ENCODE results near the gene SMAD2.

Gene SMAD2

DNA sequence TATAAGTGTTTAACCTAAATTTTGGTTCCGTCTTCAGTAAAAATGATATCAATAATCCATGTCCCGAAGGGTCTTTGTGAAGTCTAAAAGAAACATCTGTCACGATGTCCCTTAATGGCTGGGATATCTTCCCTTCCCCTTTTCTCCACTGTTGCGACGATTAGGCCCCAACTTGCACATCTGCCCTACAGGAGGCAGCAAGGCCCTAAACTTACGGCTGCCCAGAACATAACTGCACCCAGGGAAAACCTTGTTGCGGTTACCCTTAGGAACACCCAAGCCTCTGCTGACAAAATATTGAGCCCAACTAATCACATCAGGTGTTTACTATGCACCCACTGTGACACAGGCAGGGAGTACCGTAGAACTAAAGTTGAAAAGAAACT, 1.3 kb upstream of the SMAD2 start:
- DNase-seq, result peak in 1 of 2 donors; percentile 60

DNA sequence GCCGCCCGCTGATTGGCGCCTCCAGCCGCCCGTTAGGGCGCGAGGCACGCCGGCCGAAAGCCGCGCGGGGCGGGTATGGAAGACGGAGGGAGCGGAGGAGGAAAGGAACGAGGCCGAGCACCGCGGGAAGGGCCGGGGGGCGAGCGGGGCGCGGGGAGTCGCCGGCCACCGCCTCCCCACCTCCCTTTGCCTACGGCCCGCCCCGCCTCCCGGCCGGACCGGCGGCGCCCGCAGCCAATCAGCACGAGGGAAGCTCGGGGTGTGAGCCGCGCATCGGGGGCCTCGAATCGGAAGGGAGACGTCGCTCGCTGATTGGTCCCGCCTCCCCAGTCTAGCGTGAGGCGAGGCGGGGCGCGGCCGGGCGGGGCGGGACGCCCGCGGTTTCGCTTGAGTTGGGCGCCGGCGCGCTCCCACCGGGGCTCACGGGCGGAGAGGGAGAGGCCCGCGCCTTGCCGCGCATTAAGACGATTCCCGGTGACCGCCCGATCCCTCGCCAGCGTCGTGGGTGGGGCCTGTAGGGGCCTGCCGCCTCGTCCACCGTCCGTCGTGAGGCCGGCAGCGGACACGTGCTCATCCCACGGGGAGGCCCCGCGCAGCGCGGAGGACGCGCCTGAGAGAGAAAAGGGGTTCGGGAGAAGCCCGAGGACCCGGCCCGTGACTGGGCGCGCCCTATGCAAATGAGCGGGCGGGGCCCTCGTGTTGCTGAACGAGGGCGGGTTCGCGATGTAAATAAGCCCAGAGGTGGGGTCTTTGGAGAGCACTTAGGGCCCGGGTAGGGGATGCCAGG, 665 bp upstream of the SMAD2 start:
- peak; percentile 74 to 97 for DNase-seq

DNA sequence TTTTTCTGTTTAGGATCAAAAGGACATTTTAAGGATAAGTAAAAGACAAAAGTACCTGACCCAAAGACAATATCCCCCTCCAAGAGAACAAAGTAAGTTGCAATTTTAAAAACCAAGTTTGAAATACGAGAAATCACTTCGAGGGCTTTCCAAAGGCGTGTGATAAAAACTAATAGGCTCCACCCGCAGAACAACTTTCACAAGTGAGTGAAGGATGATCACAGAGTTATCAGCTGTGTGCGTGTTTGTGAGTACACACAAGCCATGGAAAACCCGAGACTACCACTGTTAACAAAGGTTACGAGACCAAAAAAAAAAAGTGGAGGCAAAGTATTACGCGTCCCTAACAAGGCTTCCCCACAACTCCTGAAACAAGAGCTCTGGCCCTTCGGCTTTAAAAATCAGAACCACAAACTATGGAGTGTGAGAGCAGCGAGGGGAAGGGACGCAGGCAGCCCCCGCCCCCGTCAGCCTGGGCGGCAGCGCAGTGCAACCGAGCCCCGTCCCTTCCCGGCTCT, 719 bp downstream of the SMAD2 start:
- DNase-seq, result no peak

DNA sequence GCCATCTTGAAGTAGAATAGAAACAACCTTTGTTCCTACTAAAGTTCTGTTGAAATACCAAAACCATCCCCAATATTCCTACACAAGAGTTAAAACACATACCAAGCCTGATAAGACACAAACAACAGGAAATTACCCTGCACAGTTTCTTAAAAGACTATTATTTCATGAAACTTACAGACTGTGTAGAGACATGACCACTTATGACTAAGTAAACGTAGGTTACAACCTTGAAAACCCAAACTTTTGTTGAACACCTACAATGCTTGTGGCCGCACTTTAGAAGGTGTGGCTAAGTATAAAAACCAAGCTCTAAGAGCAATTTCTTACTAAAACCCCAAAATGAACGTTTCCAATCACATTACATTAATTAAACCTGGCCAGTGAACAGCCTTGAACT, 2.0 kb downstream of the SMAD2 start:
- no peak for DNase-seq

DNA sequence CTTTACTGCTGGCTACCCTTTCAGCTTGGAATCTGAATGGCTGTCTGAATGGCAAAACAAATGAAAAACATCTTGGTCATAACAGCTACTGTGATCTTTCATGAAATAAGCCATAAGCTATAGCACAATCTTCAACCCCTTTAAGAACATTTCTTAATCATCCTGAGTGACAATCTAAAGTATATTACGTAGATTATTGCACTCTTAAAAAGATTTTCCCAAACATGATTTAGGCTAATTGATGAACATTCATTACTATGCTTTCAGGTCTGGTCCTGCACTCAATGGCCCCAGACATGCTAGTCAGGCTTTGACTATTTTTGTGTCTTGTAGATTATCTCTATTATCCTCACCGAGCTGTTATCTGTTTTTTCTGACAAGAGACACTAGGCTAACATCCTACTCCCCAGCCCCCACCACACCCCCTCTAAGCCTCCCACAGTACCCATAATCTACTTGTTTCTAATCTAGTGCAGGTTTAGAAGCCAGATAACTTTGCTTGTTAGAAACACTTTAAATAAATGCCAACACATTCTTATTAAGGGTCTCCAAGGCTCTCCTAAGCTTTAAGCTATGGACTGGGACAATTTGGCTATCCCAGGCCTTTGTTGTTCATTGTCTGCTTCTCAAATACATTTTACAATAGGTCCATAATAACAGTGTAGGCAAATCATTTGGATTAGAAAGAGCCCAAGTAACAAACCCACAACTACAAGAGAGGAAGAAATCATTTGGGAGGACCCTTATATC, 4.2 kb downstream of the SMAD2 start:
- no peak for DNase-seq

DNA sequence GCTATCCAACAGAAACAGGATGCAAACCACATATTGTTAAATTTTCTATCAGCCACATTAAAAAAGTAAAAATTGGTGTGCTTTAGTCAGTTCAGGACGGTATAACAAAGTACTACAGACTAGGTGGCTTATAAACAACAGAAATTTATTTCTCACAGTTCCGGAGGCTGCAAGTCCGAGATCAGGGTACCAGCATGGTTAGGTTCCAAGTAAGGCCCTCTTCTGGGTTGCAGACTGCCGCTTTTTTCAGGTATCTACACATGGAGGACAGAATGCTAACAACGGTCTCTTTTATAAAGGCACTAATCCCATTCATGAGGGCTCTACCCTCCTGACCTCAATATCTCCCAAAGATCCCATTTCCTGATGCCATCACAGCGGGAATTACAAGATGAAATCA, 10.5 kb downstream of the SMAD2 start:
- no peak for DNase-seq

DNA sequence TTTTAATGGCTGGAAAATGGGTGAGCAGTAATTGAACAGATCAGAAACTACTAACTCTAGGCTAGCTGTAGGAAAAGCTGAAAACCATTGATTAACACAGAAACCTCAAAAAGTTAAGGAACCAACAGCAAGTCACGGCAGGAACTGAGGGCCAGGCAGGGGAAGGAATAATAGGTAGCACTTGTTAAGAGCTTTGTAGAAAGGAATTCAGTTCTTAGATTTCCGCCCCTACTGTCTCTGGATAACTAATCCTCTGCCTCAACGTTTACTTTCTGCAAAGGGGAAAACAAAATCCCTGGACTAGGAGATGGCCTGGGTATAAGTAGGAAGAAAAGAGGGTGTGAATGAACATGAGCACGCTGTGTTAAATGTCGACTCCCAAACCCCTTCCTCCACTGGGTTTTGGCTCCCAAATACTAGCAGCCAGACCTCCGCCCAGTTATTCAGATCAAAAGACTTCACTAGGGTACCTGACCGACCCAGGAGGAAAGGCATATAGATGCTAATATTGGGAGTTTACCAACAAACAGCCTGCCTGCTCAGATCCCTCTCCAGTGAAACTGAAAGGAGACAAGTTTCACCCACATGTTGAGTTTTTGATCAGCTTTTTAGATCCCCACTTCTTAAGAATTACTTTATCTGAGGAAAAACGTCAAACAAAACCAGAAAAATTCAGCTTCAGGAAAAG, 12.4 kb downstream of the SMAD2 start:
- DNase-seq, result no peak

DNA sequence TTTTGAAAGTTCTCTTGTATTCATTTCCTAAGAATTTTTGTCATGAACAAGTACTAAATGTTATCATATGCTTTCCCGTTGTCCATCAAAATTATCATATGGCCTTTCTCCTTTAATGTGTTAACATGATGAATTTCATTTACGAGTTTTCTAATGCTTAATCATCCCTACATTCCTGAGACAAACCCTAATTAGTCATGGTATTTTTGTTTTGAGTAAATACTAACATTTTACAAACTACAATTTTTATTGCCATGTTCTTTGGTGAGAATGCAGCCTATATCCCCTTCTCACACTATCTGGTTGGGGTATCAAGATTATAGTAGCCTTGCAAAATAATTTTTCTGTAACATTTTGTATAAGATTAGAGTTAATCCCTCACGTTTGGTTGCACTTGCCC, 14.5 kb downstream of the SMAD2 start:
- no peak for DNase-seq

DNA sequence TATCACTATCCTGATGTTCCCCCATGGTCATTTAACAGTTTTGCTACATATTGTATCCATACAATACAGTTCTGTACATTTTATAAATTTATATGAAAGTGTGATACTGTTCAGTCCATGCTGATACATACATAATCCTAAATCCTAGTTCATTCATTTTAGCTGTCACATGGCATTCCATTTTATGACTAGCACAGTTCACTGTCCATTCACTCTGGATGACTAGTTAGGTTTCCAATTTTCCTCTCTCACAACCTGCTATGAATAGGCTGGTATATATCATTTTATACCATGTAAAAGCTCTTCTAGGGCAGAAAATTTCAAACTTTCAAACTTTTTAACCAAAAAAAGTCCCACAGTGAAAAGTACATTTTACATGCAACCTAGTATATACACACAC, 15.2 kb downstream of the SMAD2 start:
- DNase-seq, result no peak

DNA sequence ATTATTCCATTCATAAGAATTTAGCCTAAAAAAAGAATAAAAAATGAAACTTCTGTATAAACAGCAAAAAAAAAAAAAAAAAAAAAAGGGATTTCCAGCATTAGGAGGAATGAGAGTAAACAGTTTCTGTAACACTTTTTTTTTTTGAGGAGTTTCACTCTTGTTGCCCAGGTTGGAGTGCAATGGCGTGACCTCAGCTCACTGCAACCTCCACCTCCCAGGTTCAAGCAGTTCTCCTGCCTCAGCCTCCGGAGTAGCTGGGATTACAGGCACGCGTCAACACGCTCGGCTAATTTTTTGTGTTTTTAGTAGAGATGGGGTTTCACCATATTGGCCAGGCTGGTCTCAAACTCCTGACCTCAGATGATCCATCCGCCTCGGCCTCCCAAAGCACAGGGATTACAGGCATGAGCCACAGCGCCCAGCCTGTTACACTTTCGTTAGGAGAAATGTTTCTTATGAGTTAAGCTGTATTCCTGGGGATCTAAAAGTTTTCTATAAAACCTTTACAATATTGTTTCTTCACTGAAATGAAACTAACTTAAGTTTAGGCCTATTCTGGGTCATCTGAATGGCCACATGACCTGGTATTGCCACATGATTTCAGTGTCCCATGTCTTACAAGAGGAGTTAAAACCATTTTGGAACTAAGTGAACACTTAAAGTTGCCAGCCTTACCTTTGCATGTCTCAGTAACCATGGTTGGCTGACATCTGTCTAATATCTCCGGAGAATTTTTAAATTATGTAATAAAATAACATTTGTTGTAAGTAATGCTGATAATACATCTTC, 17.5 kb downstream of the SMAD2 start:
- no peak for DNase-seq

DNA sequence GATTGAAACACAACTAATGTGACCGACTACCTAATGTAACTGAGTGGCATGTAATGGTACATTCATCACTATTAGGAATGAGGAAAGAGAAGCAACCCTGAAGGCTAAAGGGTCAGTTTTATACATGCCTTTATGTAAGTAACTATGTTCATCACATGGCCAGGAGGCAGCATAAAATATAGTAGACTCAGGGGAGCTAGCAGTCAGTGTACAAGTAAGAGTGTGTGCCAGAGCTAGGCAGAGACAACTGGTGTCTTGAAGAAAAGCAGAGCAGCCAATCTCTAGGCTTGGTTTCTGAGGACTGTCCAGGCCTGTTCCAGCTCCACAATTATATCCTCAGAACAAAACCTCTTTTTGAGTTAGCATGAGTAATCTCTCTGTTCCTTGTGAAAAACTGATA, 18.1 kb downstream of the SMAD2 start:
- no peak for DNase-seq

DNA sequence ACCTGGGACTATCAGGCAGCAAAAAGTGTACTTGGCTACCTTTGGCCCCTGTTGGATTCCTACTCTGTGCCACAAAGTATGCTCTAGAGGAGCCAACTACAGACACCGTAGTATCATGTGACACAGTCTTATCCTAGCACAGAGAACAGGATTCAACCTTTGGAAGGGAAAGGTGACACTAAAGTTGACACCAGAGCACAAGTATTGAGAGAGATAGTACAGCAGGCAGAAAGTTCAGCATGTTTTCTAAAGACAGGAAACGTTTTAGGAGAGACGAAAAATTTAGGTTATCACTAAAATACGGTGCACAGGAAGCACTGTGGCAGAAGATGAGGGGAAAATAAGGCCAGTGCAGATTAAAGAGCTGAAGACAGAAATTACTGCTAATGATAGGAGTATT, 18.6 kb downstream of the SMAD2 start:
- DNase-seq, result no peak

DNA sequence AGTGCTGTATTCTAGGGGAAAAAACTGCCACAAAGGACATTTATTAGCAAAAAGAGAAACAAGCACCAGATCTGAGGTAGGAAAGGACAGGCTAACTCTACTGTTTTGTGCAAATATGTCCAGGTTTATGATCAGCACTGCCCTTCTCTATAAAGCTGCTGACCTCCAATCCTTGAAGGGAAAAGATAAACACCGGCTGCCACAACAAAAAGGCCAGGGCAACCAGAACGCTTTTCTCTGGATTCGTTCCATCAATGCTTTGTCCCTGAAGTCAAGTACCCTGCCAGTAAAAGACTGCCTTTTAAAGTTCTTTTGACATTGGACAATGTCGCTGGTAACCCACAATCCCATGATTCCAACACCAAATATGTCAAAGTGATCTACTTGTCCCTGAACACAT, 21.0 kb downstream of the SMAD2 start:
- DNase-seq, result no peak

DNA sequence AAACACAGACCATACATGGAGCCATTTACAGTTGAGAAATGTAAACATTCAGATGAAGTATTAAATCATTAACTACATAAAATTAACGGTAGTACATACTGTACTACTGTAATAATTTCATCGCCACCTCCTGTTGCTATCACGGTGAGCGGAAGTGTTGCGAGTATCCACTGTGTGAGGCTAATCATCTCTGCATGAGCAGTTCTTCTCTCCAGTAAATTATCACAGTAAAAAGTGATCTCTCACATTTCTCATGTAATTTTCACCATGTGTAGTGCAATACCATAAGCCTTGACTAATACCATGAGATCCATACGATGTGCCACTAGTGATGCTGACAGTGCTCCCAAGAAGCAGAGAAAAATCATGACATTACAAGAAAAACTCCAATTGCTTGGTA, 21.9 kb downstream of the SMAD2 start:
- no peak for DNase-seq

DNA sequence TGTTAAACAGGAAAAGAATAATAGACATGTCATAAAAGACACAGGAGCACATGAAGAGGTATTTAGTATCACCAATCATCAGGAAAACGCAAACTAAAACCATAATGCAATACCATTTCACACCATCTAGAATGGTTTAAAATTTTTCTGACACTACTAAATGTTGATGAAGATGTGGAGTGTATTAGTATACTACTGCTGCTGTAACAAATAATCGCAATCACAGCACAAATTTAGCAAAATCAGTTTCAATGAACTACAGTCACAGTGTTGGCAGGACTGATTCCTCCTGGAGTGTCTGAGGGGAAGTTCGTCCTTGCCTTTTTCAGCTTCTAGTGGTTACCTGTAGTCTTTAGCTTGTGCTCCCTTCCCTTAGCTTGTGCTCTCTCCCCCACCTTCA, 24.1 kb downstream of the SMAD2 start:
- DNase-seq, result no peak

DNA sequence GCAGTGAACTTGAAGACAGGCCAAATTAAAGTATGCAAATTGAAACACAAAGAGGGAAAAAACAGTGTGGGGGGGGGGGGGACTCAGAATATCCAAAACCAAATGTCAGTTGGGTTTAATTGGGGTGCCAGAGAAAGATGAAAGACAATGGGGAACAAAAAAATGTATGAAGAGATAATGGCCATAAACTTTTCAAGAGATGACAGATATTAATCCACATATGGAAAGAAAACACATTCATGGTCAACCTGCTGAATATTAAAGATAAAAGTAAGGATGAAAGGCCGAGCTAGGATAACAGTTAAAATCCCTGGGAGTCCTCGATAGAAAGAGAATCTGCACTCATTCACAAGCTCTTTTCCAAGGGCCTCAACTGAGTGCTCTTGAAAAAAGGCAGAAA, 26.6 kb downstream of the SMAD2 start:
- DNase-seq, result no peak

DNA sequence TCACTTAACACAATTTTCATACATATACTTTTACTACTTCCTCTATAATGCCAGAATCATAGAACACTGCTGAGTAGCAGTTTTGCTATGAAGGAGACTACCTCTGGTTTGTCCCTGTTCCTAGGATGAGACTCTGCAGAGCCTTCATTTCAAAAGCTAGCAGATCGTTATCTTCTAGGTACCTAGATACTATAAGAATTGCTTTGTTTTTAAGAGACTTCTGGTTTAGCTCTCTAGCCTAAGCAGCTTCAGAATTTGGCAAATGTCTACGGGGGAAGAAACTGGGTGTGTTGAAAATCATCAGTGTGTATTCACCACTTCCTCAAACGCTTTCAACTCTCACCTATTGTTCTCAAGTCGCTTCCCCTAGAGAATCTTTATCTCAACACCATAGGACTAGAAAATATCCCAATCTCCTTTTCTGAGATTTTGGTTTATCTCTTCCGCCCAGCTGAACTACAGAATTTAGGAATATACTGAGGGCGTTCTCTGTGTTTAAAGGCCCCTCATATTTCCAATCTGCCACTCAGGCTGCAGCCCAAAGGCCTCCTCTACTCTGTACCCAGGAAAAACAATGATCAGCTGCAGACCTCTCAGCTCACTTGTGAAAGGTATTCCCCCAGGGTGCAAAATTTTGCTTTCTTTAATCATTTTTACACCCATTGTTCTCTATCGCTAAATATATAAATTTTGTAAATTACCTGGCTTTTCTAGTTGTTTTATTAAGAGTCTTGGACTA, 28.7 kb downstream of the SMAD2 start:
- DNase-seq, result peak in 1 of 2 donors; percentile 42

DNA sequence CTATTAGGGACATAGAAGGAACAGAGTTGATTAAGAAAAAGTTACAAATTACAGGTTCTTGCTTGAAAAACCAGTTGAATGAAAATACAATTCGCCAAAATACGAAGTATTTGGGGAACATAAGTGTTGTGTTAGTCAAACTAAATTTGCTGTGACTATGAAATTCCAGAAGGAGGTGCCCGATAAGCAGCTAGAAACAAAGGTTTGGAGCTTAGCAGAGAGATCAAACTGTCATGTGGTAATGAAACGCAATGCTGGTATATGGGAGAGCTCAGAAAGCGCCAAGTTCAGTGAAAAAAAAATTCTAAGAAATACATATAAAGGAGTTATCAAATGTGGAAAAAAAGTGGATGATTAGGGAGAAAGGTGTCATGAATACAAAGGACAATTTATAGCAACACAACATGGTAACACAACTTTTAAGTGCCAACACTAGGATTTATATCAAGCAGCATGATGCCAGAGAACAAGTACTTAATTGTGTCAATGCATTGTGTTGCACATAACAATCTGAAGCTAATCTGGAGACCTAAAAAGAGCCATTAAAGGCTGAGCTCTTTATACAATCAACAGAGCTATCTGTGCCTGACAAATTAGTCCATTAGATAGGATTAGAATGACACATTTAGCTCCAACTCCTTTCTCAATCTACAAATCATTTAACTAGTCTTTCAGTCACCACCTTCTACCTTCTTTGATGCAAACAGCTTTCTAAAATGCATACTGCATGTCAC, 31.2 kb downstream of the SMAD2 start:
- DNase-seq, result no peak

DNA sequence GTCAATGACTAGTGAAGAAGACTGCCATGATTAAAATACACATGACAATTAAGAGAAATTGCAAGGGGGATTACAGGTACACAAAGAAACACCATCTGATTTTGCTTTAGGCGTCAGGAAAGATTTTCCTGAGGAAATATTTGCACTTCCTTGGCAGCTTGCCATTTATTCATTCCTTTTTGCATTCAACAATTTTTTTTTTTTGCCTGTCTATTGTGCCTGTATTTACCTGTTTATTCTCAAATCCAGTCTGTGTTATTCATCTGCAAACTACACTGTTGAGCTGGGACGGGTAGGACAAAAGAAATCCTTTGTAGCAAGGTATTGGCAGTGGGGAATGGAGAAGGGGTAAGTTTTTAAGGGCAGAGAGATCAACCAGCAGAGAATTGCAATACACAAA, 31.8 kb downstream of the SMAD2 start:
- no peak for DNase-seq

DNA sequence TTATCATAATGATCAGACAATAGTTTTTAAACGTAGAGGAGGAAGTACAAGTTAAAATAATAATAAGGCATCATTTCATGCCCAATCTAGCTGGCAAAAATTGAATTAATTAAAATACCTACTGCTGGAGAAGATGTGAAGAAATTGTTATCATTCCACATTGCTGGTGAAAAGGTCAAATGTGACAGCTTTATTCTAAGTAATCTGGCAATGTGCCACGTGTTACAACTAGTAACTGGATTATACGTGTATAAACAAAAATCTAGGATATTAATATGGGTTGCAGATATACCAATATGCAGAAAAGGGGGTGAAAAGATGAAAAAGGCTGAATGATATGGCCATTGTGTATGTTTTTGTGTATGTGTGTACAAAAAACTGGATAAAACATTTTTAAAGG, 32.4 kb downstream of the SMAD2 start:
- no peak for DNase-seq

DNA sequence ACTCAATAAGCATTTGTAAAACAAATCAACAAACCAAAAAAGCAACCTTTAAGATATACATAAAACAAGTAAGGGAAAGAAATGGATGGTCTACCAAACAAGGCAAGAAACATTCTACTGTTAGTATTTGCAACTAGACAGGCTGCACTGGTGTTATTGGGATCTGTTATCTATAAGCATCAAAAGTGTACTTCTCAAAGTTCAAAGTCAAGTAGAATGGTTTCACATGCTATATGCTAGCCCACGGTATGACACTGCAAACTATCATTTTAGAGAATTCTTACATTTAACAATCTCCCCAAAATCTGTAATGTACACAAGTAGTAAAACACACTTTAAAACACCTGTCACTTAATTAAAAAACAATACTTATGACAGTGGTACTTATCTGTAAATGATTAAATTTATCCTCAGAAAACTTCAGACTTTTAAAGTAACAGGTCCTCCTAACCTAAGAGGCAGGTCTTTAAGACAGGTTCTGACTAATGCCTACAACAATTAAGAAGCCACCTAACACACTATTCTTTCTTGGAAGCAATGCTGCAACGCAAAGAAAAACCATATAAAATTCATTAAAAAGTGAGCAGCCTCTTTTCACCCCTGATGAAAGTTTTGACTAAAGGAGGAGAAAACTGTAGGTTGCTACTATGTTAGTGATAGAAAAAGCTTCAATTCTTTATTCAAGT, 34.8 kb downstream of the SMAD2 start:
- no peak for DNase-seq

Data from bone marrow (tissue), 2 donors.